ENCODE results near the gene MID2. TPM values are rescaled to one million over a fixed set of nuclear protein-coding genes. Genes with fewer than 3 reads are reported as not detected.
"Not testable (repeated sequence)": the region's sequence is repeated elsewhere in the genome, so short reads cannot be mapped to it uniquely, and the experiment has no call there.

The MID2 gene
- total RNA-seq, 1 donor from 2014 or later, result 35.1 TPM

- DNase-seq (ENCODE audit: extremely low read depth, low read depth, low spot score), result no peak
Measured at GRCh38 chrX:107936434-107936730, 110.7 kb downstream of the MID2 start.

- DNase-seq (ENCODE audit: extremely low read depth, low read depth, low spot score), result no peak
Measured at GRCh38 chrX:107940095-107940494, 114.4 kb downstream of the MID2 start.

- not testable (repeated sequence) for DNase-seq (ENCODE audit: extremely low read depth, low read depth, low spot score)
Measured at GRCh38 chrX:107955337-107955736, 129.7 kb downstream of the MID2 start.

GRCh38 chrX:107968623-107969022 lies 143.0 kb downstream of the MID2 start:
- no peak for DNase-seq (ENCODE audit: extremely low read depth, low read depth, low spot score)

- no peak for DNase-seq (ENCODE audit: extremely low read depth, low read depth, low spot score)
Measured at GRCh38 chrX:107970073-107970472, 144.4 kb downstream of the MID2 start.

GRCh38 chrX:107971636-107972035 lies 146.0 kb downstream of the MID2 start:
- DNase-seq (ENCODE audit: extremely low read depth, low read depth, low spot score), result no peak

Other genes starting within 250 kb of the MID2 start
- gene PRPS1, start 197.4 kb upstream of the MID2 start, total RNA-seq, result 27.9 and 29.0 TPM in 2 replicates
- gene TSC22D3, start 50.1 kb upstream of the MID2 start, total RNA-seq, result 18.9 and 31.1 TPM in 2 replicates
- gene NCBP2L, start 48.1 kb upstream of the MID2 start, total RNA-seq, result not detected in 2 replicates
- gene TEX13B, start 156.5 kb downstream of the MID2 start, total RNA-seq, result 0.47 TPM in 1 of 2 replicates, not detected in the other
- gene VSIG1, start 219.2 kb downstream of the MID2 start, total RNA-seq, result 0.44 and 1.6 TPM in 2 replicates

Data from glomerular endothelial cell (primary cell).